ENCODE measurements around the gene VWF. TPM values are rescaled to one million over a fixed set of nuclear protein-coding genes. Genes with fewer than 3 reads are reported as not detected.

The VWF gene
- total RNA-seq, 1 donor from 2014 or later, result not detected

DNA sequence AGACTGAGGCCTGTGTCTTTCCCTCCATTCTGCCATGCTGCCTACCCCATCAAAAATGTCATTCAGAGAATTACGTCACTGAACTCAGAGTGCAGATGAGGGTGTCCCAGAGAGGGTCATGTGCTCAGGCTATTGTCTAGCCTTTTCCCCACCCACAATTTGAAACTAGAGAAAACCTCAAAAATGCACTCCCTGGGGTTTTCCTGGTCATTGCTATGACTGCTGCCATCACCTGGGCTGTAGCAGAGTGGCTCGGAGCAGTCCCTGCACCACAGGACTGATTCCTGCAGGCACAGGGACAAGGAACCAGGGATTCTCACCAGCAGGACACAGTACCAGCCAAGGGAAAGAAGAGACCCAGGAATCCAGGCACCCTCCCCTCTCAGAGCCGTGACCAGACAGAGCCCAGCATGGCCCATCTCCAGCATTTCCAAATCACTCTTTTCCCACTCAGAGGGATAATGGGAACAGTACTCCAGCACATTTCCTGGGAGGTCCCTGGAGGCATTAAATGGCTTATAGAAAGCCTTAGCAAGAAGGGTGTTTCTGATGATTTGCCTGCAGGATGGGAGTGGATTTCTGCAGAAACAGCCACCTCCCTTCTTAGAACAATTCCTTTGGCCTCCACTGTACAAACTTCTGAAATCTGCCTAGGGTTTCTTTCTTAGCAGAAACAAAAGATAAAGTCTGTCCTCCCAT lies 45.9 kb downstream of the VWF start:
- H3K4me3 Mint-ChIP-seq, result no peak overlapping the region
- no peak overlapping the region for H3K27ac Mint-ChIP-seq
- TF ChIP-seq, protein P1, sequence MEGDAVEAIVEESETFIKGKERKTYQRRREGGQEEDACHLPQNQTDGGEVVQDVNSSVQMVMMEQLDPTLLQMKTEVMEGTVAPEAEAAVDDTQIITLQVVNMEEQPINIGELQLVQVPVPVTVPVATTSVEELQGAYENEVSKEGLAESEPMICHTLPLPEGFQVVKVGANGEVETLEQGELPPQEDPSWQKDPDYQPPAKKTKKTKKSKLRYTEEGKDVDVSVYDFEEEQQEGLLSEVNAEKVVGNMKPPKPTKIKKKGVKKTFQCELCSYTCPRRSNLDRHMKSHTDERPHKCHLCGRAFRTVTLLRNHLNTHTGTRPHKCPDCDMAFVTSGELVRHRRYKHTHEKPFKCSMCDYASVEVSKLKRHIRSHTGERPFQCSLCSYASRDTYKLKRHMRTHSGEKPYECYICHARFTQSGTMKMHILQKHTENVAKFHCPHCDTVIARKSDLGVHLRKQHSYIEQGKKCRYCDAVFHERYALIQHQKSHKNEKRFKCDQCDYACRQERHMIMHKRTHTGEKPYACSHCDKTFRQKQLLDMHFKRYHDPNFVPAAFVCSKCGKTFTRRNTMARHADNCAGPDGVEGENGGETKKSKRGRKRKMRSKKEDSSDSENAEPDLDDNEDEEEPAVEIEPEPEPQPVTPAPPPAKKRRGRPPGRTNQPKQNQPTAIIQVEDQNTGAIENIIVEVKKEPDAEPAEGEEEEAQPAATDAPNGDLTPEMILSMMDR (IDR thresholded peaks at IDR 0.05), result no peak

GRCh38 chr12:6077692-6078083 lies 46.8 kb downstream of the VWF start:
- Mint-ChIP-seq H3K36me3 (ENCODE audit: low read depth) (no peaks in the 10 kb centered on the region), H3K27ac (no peak overlapping the region), H3K27me3 (peaks cover 37% of the 10 kb centered on the region), H3K4me3 (no peak overlapping the region), H3K4me1 (peaks cover 12% of the 10 kb centered on the region), H3K9me3 (no peaks in the 10 kb centered on the region)
- DNase-seq (no peak), ATAC-seq (ENCODE audit: low read depth) (no peak)
- TF ChIP-seq, protein P1 (IDR thresholded peaks at IDR 0.05), result no peak
- intact Hi-C loops (cut with micrococcal nuclease), result no loop called here
- CTCF ChIA-PET, result no interaction called here
- POLR2A ChIA-PET, result no interaction called here

More for the DNA sequence above, 45.9 kb downstream of the VWF start:
- Mint-ChIP-seq H3K27me3 (peaks cover 31% of the 10 kb centered on the region), H3K4me1 (peaks cover 12% of the 10 kb centered on the region), H3K36me3 (ENCODE audit: low read depth) (no peaks in the 10 kb centered on the region), H3K9me3 (no peaks in the 10 kb centered on the region)
- CTCF ChIA-PET, result no interaction called here
- DNase-seq (no peak), ATAC-seq (ENCODE audit: low read depth) (no peak)
- intact Hi-C loops (cut with micrococcal nuclease), result no loop called here
- POLR2A ChIA-PET, result no interaction called here

- H3K36me3 Mint-ChIP-seq (ENCODE audit: low read depth), result no peaks in the 10 kb centered on the region
Measured at GRCh38 chr12:6076776-6077691, 47.4 kb downstream of the VWF start.

GRCh38 chr12:6076346-6076745 lies 48.1 kb downstream of the VWF start:
- Mint-ChIP-seq H3K4me1 (peaks cover 12% of the 10 kb centered on the region), H3K27me3 (peaks cover 39% of the 10 kb centered on the region), H3K9me3 (no peaks in the 10 kb centered on the region), H3K4me3 (no peak overlapping the region), H3K36me3 (ENCODE audit: low read depth) (no peaks in the 10 kb centered on the region), H3K27ac (no peak overlapping the region)
- POLR2A ChIA-PET, result no interaction called here
- DNase-seq (no peak), ATAC-seq (ENCODE audit: low read depth) (no peak)
- CTCF ChIA-PET, result no interaction called here
- TF ChIP-seq, protein P1 (IDR thresholded peaks at IDR 0.05), result no peak
- intact Hi-C loops (cut with micrococcal nuclease), result no loop called here

More at GRCh38 chr12:6076776-6077691, 47.4 kb downstream of the VWF start:
- POLR2A ChIA-PET, result no interaction called here
- Mint-ChIP-seq H3K9me3 (no peaks in the 10 kb centered on the region), H3K27ac (no peak overlapping the region), H3K4me1 (peaks cover 12% of the 10 kb centered on the region), H3K27me3 (peaks cover 37% of the 10 kb centered on the region), H3K4me3 (no peak overlapping the region)
- TF ChIP-seq, protein P1 (IDR thresholded peaks at IDR 0.05), result no peak
- DNase-seq, result no peak
- CTCF ChIA-PET, result no interaction called here
- no peak for ATAC-seq (ENCODE audit: low read depth)
- intact Hi-C loops (cut with micrococcal nuclease), result no loop called here

DNA sequence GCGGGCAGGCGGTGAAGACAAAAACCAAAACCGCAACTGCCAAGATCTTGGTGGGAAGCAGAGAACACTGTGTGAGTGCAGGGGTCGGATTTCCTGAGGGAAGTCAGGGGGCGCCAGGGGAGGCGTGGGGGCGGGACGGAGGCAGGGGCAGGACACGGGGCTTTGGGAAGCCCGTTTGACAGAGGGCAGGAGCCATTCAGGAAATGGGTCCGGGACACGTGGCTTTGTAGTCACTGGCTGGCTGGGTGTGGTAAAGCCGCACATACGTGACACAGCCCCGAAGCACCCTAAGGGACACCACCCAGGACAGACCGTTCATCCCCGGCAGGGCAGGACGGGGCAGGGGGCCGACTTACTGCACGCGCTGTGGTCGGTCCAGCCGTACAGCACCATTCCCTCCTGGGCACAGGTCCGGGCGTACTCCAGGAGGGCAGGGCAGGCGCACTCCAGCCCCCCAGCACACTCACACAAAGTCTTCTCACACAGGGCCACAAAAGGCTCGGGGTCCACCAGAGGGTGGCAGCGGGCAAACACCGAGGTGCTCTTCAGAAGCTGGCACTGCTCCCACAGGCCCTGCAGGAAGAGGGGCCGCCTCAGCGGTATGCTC lies 49.4 kb downstream of the VWF start:
- Mint-ChIP-seq H3K9me3 (no peaks in the 10 kb centered on the region), H3K4me1 (peaks cover 12% of the 10 kb centered on the region), H3K4me3 (peak overlapping the region; percentile 77), H3K27ac (no peak overlapping the region), H3K36me3 (ENCODE audit: low read depth) (no peaks in the 10 kb centered on the region), H3K27me3 (peaks cover 39% of the 10 kb centered on the region)
- intact Hi-C loops (cut with micrococcal nuclease), result no loop called here
- ChIA-PET CTCF (no interaction called here), POLR2A (no interaction called here)
- no peak for DNase-seq
- ATAC-seq (ENCODE audit: low read depth), result peak; percentile 28
- TF ChIP-seq, protein P1 (IDR thresholded peaks at IDR 0.05), result no peak

All from activated B cell treated with CpG ODN at 0.5 μM for 24 hours (primary cell).